ENCODE data around the gene RBCK1. TPM values are rescaled to one million over a fixed set of nuclear protein-coding genes. Genes with fewer than 3 reads are reported as not detected.

Gene RBCK1
- total and polyA plus RNA-seq, 2 donors (not counting 1 experiment from before 2014, with no cell fraction given) = 128 to 135 TPM

DNA sequence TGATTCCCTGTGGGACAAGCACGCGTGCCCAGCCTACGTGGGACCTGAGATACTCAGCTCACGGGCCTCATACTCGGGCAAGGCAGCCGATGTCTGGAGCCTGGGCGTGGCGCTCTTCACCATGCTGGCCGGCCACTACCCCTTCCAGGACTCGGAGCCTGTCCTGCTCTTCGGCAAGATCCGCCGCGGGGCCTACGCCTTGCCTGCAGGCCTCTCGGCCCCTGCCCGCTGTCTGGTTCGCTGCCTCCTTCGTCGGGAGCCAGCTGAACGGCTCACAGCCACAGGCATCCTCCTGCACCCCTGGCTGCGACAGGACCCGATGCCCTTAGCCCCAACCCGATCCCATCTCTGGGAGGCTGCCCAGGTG lies 11.9 kb upstream of the RBCK1 start:
- 98% methylated on average over 24 of the region's 24 CpGs for WGBS (ENCODE audit: insufficient coverage)
- TF ChIP-seq EZH2 (IDR thresholded peaks at IDR 0.05; ENCODE audit: borderline replicate concordance, insufficient read depth, low read depth, low read length, poor library complexity, severe bottlenecking) = no peak
- TF ChIP-seq, protein P1, sequence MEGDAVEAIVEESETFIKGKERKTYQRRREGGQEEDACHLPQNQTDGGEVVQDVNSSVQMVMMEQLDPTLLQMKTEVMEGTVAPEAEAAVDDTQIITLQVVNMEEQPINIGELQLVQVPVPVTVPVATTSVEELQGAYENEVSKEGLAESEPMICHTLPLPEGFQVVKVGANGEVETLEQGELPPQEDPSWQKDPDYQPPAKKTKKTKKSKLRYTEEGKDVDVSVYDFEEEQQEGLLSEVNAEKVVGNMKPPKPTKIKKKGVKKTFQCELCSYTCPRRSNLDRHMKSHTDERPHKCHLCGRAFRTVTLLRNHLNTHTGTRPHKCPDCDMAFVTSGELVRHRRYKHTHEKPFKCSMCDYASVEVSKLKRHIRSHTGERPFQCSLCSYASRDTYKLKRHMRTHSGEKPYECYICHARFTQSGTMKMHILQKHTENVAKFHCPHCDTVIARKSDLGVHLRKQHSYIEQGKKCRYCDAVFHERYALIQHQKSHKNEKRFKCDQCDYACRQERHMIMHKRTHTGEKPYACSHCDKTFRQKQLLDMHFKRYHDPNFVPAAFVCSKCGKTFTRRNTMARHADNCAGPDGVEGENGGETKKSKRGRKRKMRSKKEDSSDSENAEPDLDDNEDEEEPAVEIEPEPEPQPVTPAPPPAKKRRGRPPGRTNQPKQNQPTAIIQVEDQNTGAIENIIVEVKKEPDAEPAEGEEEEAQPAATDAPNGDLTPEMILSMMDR (IDR thresholded peaks at IDR 0.05) = no peak
- Histone ChIP-seq H3K9ac (ENCODE audit: low read length) (no peak overlapping the region), H3K79me2 (ENCODE audit: control insufficient read depth, insufficient read depth, low read length) (peaks cover 2% of the 10 kb centered on the region), H3K9me3 (ENCODE audit: control extremely low read depth in 1 of 3, control insufficient read depth in 2 of 3, insufficient read depth in 1 of 3, low read length in 2 of 3) (no peaks in the 10 kb centered on the region), H3K36me3 (replicated peaks in 1 of 2; ENCODE audit: control extremely low read depth in 1 of 2, control insufficient read depth in 1 of 2, extremely low read depth in 1 of 2, insufficient read depth in 2 of 2, low read length in 1 of 2) (peaks cover 13 to 59% of the 10 kb centered on the region in 2 experiments), H2AFZ (ENCODE audit: insufficient read depth, low read depth, low read length, poor library complexity, severe bottlenecking) (no peak overlapping the region), H3K27ac (ENCODE audit: low read length in 2 of 2) (no peak overlapping the region), H3K4me2 (replicated peaks; ENCODE audit: low read depth, low read length, poor library complexity, severe bottlenecking) (no peak overlapping the region), H3K4me3 (ENCODE audit: control extremely low read depth in 1 of 5, extremely low read depth in 1 of 5, insufficient read depth in 1 of 5, low read depth in 2 of 5, low read length in 4 of 5) (no peak overlapping the region), H3K4me1 (ENCODE audit: control insufficient read depth in 2 of 2, insufficient read depth in 2 of 2, low read length in 2 of 2) (no peaks in the 10 kb centered on the region), H3K27me3 (replicated peaks in 1 of 4; ENCODE audit: control extremely low read depth in 1 of 4, control insufficient read depth in 3 of 4, insufficient read depth in 4 of 4, low read length in 3 of 4) (no peaks in the 10 kb centered on the region), H4K20me1 (ENCODE audit: control insufficient read depth, insufficient read depth, low read length, poor library complexity, severe bottlenecking) (no peaks in the 10 kb centered on the region)
- DNase-seq = no peak
- Mint-ChIP-seq H3K9me3 (ENCODE audit: insufficient read depth) (no peaks in the 10 kb centered on the region), H3K27ac (no peak overlapping the region), H3K4me3 (no peak overlapping the region), H3K4me1 (no peaks in the 10 kb centered on the region), H3K27me3 (no peaks in the 10 kb centered on the region)
- POLR2A ChIA-PET = no interaction called here
- intact Hi-C loops (cut with micrococcal nuclease) = no loop called here
- no peak for ATAC-seq (ENCODE audit: low read depth)
- CTCF ChIA-PET = no interaction called here

DNA sequence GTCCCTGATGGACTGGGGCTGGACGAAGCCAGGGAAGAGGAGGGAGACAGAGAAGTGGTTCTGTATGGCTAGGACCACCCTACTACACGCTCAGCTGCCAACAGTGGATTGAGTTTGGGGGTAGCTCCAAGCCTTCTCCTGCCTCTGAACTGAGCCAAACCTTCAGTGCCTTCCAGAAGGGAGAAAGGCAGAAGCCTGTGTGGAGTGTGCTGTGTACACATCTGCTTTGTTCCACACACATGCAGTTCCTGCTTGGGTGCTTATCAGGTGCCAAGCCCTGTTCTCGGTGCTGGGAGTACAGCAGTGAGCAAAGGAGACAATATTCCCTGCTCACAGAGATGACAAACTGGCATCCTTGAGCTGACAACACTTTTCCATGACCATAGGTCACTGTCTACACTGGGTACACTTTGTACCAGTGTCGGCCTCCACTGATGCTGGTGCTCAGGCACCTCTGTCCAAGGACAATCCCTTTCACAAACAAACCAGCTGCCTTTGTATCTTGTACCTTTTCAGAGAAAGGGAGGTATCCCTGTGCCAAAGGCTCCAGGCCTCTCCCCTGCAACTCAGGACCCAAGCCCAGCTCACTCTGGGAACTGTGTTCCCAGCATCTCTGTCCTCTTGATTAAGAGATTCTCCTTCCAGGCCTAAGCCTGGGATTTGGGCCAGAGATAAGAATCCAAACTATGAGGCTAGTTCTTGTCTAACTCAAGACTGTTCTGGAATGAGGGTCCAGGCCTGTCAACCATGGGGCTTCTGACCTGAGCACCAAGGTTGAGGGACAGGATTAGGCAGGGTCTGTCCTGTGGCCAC lies 11.3 kb upstream of the RBCK1 start:
- Histone ChIP-seq H3K4me2 (replicated peaks; ENCODE audit: low read depth, low read length, poor library complexity, severe bottlenecking) (no peak overlapping the region), H4K20me1 (ENCODE audit: control insufficient read depth, insufficient read depth, low read length, poor library complexity, severe bottlenecking) (no peaks in the 10 kb centered on the region), H3K9ac (ENCODE audit: low read length) (no peak overlapping the region), H3K27ac (ENCODE audit: low read length in 2 of 2) (no peak overlapping the region), H3K27me3 (replicated peaks in 1 of 4; ENCODE audit: control extremely low read depth in 1 of 4, control insufficient read depth in 3 of 4, insufficient read depth in 4 of 4, low read length in 3 of 4) (no peaks in the 10 kb centered on the region), H2AFZ (ENCODE audit: insufficient read depth, low read depth, low read length, poor library complexity, severe bottlenecking) (no peak overlapping the region), H3K4me1 (ENCODE audit: control insufficient read depth in 2 of 2, insufficient read depth in 2 of 2, low read length in 2 of 2) (peaks cover 2 to 3% of the 10 kb centered on the region in 2 donors), H3K4me3 (ENCODE audit: control extremely low read depth in 1 of 5, extremely low read depth in 1 of 5, insufficient read depth in 1 of 5, low read depth in 2 of 5, low read length in 4 of 5) (no peak overlapping the region), H3K79me2 (ENCODE audit: control insufficient read depth, insufficient read depth, low read length) (no peaks in the 10 kb centered on the region), H3K9me3 (ENCODE audit: control extremely low read depth in 1 of 3, control insufficient read depth in 2 of 3, insufficient read depth in 1 of 3, low read length in 2 of 3) (no peaks in the 10 kb centered on the region), H3K36me3 (replicated peaks in 1 of 2; ENCODE audit: control extremely low read depth in 1 of 2, control insufficient read depth in 1 of 2, extremely low read depth in 1 of 2, insufficient read depth in 2 of 2, low read length in 1 of 2) (peaks cover 13 to 54% of the 10 kb centered on the region in 2 experiments)
- Mint-ChIP-seq H3K4me1 (peaks cover 2% of the 10 kb centered on the region), H3K9me3 (ENCODE audit: insufficient read depth) (no peaks in the 10 kb centered on the region), H3K27ac (no peak overlapping the region), H3K4me3 (no peak overlapping the region), H3K27me3 (no peaks in the 10 kb centered on the region)
- intact Hi-C loops (cut with micrococcal nuclease) = no loop called here
- no peak for ATAC-seq (ENCODE audit: low read depth)
- CTCF ChIA-PET = no interaction called here
- no peak for DNase-seq
- TF ChIP-seq EZH2 (IDR thresholded peaks at IDR 0.05; ENCODE audit: borderline replicate concordance, insufficient read depth, low read depth, low read length, poor library complexity, severe bottlenecking) = no peak
- TF ChIP-seq, protein P1 (IDR thresholded peaks at IDR 0.05) = no peak
- WGBS (ENCODE audit: insufficient coverage) = 95% methylated on average over 3 of the region's 4 CpGs
- POLR2A ChIA-PET = no interaction called here

Data from B cell (primary cell).